ENCODE measurements around the gene RAB29.

- TF ChIP-seq CTCF (IDR thresholded peaks at IDR 0.05) (peak in 1 of 4 donors; percentile 5), POLR2A (IDR thresholded peaks at IDR 0.05) (peak; percentile 96)
Measured at GRCh38 chr1:205749234-205750137, 25.8 kb downstream of the RAB29 start.
